Mesendoderm (in vitro differentiated cells): Measurements from ENCODE around the gene PSMD3.
A peak's percentile ranks its signal among the peaks of the same experiment; 100 is the strongest.
"Not testable (repeated sequence)": the region's sequence is repeated elsewhere in the genome, so short reads cannot be mapped to it uniquely, and the experiment has no call there.

ENCODE experiments used
- DNase-seq: peaks from one replicate; pipeline ENCODE4 v3.0.0; 2013
- H2AK5ac ChIP-seq: 2 replicates; pipeline ENCODE4 v1.6.1; 2013; ENCODE audit warnings: low read length, inconsistent platforms
- H2BK120ac ChIP-seq: 2 replicates; pipeline ENCODE4 v1.6.1; 2013; ENCODE audit warnings: low read depth, mild to moderate bottlenecking, low read length, moderate library complexity, mixed read lengths
- H2BK15ac ChIP-seq: replicated peaks from 2 replicates; pipeline ENCODE4 v1.6.1; 2013; ENCODE audit warnings: low read depth, mild to moderate bottlenecking, moderate library complexity
- H2BK5ac ChIP-seq: 2 replicates; pipeline ENCODE4 v1.6.1; 2013; ENCODE audit warnings: low read length, inconsistent platforms
- H3K18ac ChIP-seq: 2 replicates; pipeline ENCODE4 v1.6.1; 2013; ENCODE audit warnings: mild to moderate bottlenecking, low read length, mixed read lengths
- H3K23ac ChIP-seq: one replicate; pipeline ENCODE4 v1.6.1; 2013; ENCODE audit warnings: low read length
- H3K27ac ChIP-seq: 2 replicates; pipeline ENCODE4 v1.5.1; 2013; ENCODE audit warnings: low read depth, mild to moderate bottlenecking, inconsistent platforms, low read length, moderate library complexity
- H3K27me3 ChIP-seq: 2 replicates; pipeline ENCODE4 v1.6.1; 2013; ENCODE audit warnings: low read length, control low read depth, mild to moderate bottlenecking, inconsistent platforms; ENCODE audit not compliant: insufficient read depth, poor library complexity
- H3K36me3 ChIP-seq: 2 replicates; pipeline ENCODE4 v1.6.1; 2013; ENCODE audit warnings: low read length, inconsistent platforms; ENCODE audit not compliant: control insufficient read depth, insufficient read depth
- H3K4ac ChIP-seq: one replicate; pipeline ENCODE4 v1.6.1; 2013; ENCODE audit warnings: low read depth, mild to moderate bottlenecking, low read length, moderate library complexity
- H3K4me1 ChIP-seq: 2 replicates; pipeline ENCODE4 v1.6.1; 2013; ENCODE audit warnings: low read depth, low read length, inconsistent platforms; ENCODE audit not compliant: control insufficient read depth
- H3K4me2 ChIP-seq: 2 replicates; pipeline ENCODE4 v1.6.1; 2013; ENCODE audit warnings: low read length
- H3K4me3 ChIP-seq: 2 replicates; pipeline ENCODE4 v1.5.1; 2013; ENCODE audit warnings: mild to moderate bottlenecking, low read length
- H3K56ac ChIP-seq: one replicate; pipeline ENCODE4 v1.6.1; 2013; ENCODE audit warnings: low read length
- H3K79me1 ChIP-seq: 2 replicates; pipeline ENCODE4 v1.6.1; 2013; ENCODE audit warnings: low read length, inconsistent platforms
- H3K79me2 ChIP-seq: 2 replicates; pipeline ENCODE4 v1.6.1; 2013; ENCODE audit warnings: mild to moderate bottlenecking, low read length; ENCODE audit not compliant: control insufficient read depth, insufficient read depth
- H3K9ac ChIP-seq: 2 replicates; pipeline ENCODE4 v1.6.1; 2013; ENCODE audit warnings: low read length, inconsistent platforms
- H4K5ac ChIP-seq: one replicate; pipeline ENCODE4 v1.6.1; 2013; ENCODE audit warnings: low read length
- H4K8ac ChIP-seq: one replicate; pipeline ENCODE4 v1.6.1; 2013; ENCODE audit warnings: low read depth, mild to moderate bottlenecking, control low read depth, low read length, moderate library complexity
- WGBS: extraction: QIAGEN DNeasy Blood & Tissue Kit; methylation state at CpG from one replicate; pipeline ENCODE4 v1.1.7; 2013; ENCODE audit warnings: low lambda C conversion rate, missing lambda C conversion rate; ENCODE audit not compliant: insufficient coverage; ENCODE audit errors: extremely low coverage; 5-methylcytosine and 5-hydroxymethylcytosine counted together

Gene PSMD3

DNA sequence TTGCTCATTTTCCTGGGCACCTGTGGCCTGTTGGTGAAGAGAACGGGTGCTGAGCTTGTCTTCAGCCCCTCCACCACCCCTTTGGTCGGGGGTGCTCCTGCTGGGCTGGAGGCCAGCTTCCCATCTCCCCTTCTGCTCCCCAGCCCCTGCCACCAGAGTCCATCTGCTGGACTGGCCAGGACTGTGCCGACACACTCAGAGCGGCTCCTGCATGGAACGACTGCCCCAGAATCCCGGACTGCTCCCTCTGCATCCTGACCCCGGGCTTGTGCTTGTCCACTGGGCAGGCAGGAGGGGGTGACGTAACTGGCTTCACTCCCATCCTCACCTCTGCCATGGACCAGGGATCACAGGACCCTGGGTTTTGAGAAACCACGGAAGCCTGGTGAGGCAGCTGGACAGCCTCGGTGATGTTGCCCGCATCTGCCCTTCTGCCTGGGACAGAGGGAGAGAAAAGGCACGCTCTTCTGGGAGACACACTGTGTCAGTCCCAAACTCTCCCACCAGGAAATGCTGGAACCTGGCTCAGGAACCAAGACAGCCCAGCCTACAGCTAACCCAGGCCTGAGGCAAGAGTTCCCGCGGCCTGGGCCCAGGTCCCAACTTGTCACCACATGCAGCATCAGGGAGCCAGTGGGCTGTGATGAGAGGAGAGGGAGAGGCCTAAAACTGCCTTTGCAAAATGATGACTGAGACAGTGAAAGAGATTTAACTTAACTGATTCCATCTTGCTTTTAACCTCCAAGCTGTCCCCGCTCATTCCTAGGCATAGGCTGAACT, 33.9 kb upstream of the PSMD3 start:
- Histone ChIP-seq H2BK120ac (no peak overlapping the region), H4K8ac (no peak overlapping the region), H3K36me3 (no peaks in the 10 kb centered on the region), H4K5ac (no peak overlapping the region), H3K4ac (no peak overlapping the region), H2BK5ac (no peak overlapping the region), H2BK15ac (no peak overlapping the region), H3K79me1 (no peaks in the 10 kb centered on the region), H3K79me2 (no peaks in the 10 kb centered on the region), H3K9ac (no peak overlapping the region), H2AK5ac (no peak overlapping the region), H3K18ac (no peak overlapping the region), H3K27ac (no peak overlapping the region), H3K4me2 (no peak overlapping the region), H3K4me3 (no peak overlapping the region), H3K56ac (no peak overlapping the region), H3K27me3 (no peaks in the 10 kb centered on the region), H3K23ac (no peak overlapping the region), H3K4me1 (no peaks in the 10 kb centered on the region)
- no peak for DNase-seq
- no CpG with 5 or more reads among the region's 15 CpGs for WGBS

DNA sequence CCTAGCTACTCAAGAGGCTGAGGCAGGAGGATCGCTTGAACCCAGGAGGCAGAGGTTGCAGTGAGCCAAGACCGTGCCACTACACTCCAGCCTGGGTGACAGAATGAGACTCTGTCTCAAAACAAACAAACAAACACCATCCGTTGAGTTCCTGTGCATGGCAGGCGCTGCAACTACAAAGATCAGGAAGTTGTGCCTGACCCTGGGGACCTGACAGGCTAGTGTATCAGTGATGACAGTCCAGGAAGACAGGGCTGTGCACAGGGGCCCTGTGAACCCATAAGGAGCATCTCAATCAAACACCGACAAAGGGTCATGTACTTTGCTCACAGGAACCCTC, 32.1 kb upstream of the PSMD3 start:
- H3K27ac ChIP-seq, H3K4me2 ChIP-seq, H3K27me3 ChIP-seq, H3K18ac ChIP-seq, DNase-seq, H2BK15ac ChIP-seq, H2AK5ac ChIP-seq, H3K4me3 ChIP-seq, H3K4me1 ChIP-seq, H3K79me1 ChIP-seq, H3K79me2 ChIP-seq, H2BK5ac ChIP-seq, H4K5ac ChIP-seq, H3K36me3 ChIP-seq, H3K4ac ChIP-seq, H2BK120ac ChIP-seq, H3K23ac ChIP-seq, H4K8ac ChIP-seq, H3K56ac ChIP-seq, H3K9ac ChIP-seq: not testable (repeated sequence)
- WGBS = no CpG with 5 or more reads among the region's 5 CpGs

DNA sequence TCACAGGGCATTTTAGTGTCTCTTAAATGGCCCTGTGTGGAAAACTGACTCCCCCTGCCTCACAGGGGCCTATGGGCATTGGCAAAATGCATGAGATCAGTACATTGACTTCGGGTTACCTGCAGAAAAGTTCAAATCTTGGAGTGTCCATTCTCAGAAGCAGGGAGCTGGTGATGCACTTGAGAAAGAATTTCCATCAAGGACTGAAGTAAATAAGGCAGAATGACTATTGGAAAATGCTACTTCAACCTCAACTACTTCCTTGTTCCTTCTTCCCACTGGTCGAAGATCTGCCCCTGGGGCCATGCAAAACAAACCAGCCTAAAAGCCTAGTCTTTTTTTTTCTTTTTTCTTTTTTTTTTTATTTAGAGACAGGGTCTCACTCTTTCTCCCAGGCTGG, 31.6 kb upstream of the PSMD3 start:
- H3K4me1 ChIP-seq = peaks cover 3% of the 10 kb centered on the region

DNA sequence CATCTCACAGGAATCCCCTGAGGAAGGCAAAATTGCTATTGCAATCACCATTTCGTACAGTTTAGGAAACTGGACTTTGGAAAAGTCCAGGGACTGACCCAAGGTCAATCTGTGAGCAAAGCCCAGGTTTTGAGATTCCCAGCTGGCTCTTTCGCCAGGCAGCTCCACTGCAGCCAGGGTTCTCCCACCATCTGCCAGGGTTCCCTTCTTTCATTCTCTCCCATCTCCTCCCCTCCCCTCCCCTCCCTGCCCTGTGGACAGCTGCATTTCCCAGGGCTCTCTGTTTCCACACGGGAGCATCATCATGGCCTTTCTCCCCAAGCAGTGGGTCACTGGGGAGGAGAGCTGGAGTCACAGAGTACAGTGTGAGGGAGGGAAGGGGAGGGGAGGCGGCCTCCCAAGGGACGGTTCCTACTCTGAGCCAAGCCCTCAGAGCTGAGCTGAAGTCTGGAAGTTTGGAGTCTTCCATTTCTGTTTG, 29.7 kb upstream of the PSMD3 start:
- H3K4me1 ChIP-seq = peaks cover 3% of the 10 kb centered on the region
- no CpG with 5 or more reads among the region's 5 CpGs for WGBS
- no peak for DNase-seq
- H2BK15ac ChIP-seq = no peak overlapping the region
- no peak overlapping the region for H2BK120ac ChIP-seq
- H3K23ac ChIP-seq = no peak overlapping the region
- no peak overlapping the region for H3K56ac ChIP-seq
- no peak overlapping the region for H3K27ac ChIP-seq
- H3K9ac ChIP-seq = no peak overlapping the region
- no peak overlapping the region for H3K4me2 ChIP-seq
- H3K79me2 ChIP-seq = no peaks in the 10 kb centered on the region
- H3K18ac ChIP-seq = no peak overlapping the region
- no peak overlapping the region for H4K5ac ChIP-seq
- H3K4me3 ChIP-seq = no peak overlapping the region
- no peaks in the 10 kb centered on the region for H3K79me1 ChIP-seq
- no peak overlapping the region for H2AK5ac ChIP-seq
- H3K27me3 ChIP-seq = no peaks in the 10 kb centered on the region
- no peaks in the 10 kb centered on the region for H3K36me3 ChIP-seq
- no peak overlapping the region for H4K8ac ChIP-seq
- H2BK5ac ChIP-seq = no peak overlapping the region
- H3K4ac ChIP-seq = no peak overlapping the region

More for the DNA sequence above, 31.6 kb upstream of the PSMD3 start:
- Histone ChIP-seq H3K79me1 (no peaks in the 10 kb centered on the region), H2BK120ac (no peak overlapping the region), H3K4ac (no peak overlapping the region), H2BK15ac (no peak overlapping the region), H2BK5ac (no peak overlapping the region), H3K56ac (no peak overlapping the region), H4K5ac (no peak overlapping the region), H3K4me3 (no peak overlapping the region), H2AK5ac (no peak overlapping the region), H3K9ac (no peak overlapping the region), H3K27ac (no peak overlapping the region), H3K23ac (no peak overlapping the region), H3K36me3 (no peaks in the 10 kb centered on the region), H3K4me2 (no peak overlapping the region), H3K18ac (no peak overlapping the region), H3K27me3 (no peaks in the 10 kb centered on the region), H3K79me2 (no peaks in the 10 kb centered on the region), H4K8ac (no peak overlapping the region)
- no CpG with 5 or more reads among the region's 2 CpGs for WGBS
- no peak for DNase-seq

DNA sequence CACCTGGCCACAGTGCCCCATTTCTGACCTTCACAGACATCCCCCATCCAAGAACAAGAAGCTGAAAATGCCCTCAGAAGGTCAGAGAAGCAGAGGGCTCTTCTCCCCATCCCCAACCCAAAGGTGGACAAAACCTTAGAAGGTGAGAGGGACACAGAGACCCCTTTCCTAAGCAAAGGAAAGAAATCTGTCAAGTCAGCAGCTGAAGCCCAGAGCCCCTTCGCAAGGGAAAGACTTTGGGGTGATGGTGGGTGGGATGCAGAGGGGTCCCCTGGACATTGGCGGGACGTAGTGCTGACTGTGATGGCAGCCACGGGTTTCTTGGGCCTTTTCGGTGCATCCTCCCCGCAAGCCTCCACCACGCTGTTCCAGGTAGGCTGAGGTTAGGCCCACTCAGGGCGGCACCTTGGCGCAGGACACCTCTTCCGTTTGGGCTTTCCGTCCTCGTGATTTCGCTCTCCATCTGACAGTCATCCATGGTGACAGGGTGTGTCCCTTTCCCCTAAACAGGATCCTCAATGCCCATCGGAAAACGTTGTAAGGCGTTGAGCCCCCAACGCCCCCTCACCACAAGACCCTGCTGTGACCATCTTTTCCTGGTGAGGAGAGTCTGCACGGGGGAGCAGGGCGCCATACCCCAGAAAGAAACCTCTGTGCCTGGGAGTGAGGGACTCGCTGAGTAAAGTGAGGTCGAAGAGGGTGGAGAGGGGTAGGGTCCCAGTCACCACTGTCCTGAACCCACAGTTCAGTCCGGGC, 28.5 kb upstream of the PSMD3 start:
- no peak overlapping the region for H2AK5ac ChIP-seq
- WGBS = no CpG with 5 or more reads among the region's 22 CpGs
- H3K36me3 ChIP-seq = no peaks in the 10 kb centered on the region
- H3K79me2 ChIP-seq = no peaks in the 10 kb centered on the region
- no peak overlapping the region for H4K8ac ChIP-seq
- H2BK120ac ChIP-seq = no peak overlapping the region
- H3K4ac ChIP-seq = no peak overlapping the region
- DNase-seq = no peak
- peak overlapping the region; percentile 50 for H3K9ac ChIP-seq
- no peak overlapping the region for H3K18ac ChIP-seq
- no peak overlapping the region for H4K5ac ChIP-seq
- no peak overlapping the region for H3K4me3 ChIP-seq
- H3K4me2 ChIP-seq = peak overlapping the region; percentile 59
- no peaks in the 10 kb centered on the region for H3K79me1 ChIP-seq
- peak overlapping the region; percentile 77 for H3K56ac ChIP-seq
- H3K23ac ChIP-seq = no peak overlapping the region
- peaks cover 3% of the 10 kb centered on the region for H3K4me1 ChIP-seq
- no peak overlapping the region for H2BK15ac ChIP-seq
- no peak overlapping the region for H3K27ac ChIP-seq
- no peak overlapping the region for H2BK5ac ChIP-seq
- H3K27me3 ChIP-seq = no peaks in the 10 kb centered on the region
